Neural cell (in vitro differentiated cells): ENCODE results near the gene PGM2L1. TPM values are rescaled to one million over a fixed set of nuclear protein-coding genes. Genes with fewer than 3 reads are reported as not detected.

Experiments
- H2AFZ ChIP-seq: fragments of 200-600, 300-800 bp; sonication (generic), shearing (Covaris generic); 2 replicates; pipeline ENCODE4 v1.6.0; 2014; ENCODE audit warnings: low read depth, mild to moderate bottlenecking, antibody characterized with exemption, low read length, moderate library complexity
- H3F3A ChIP-seq: fragments of 200-600 bp; shearing (Covaris generic); 2 replicates; pipeline ENCODE4 v1.6.1; 2016; ENCODE audit warnings: mild to moderate bottlenecking, moderate library complexity, mixed read lengths, antibody characterized with exemption, low read length; ENCODE audit not compliant: insufficient read depth, poor library complexity, severe bottlenecking
- H3K27ac ChIP-seq: fragments of 200-600, 300-800 bp; sonication (generic), shearing (Covaris generic); 2 replicates; pipeline ENCODE4 v1.5.1; 2014; ENCODE audit warnings: mild to moderate bottlenecking, low read length, moderate library complexity
- H3K27me3 ChIP-seq: fragments of 300-800, 200-600 bp; sonication (generic), shearing (Covaris generic); 2 replicates; pipeline ENCODE4 v1.6.0; 2014; ENCODE audit warnings: mild to moderate bottlenecking, low read depth, low read length, moderate library complexity; ENCODE audit not compliant: insufficient read depth
- H3K36me3 ChIP-seq: fragments of 300-800, 200-600 bp; sonication (generic), shearing (Covaris generic); 2 replicates; pipeline ENCODE4 v1.5.1; 2014; ENCODE audit warnings: mild to moderate bottlenecking, antibody characterized with exemption, low read length, moderate library complexity; ENCODE audit not compliant: insufficient read depth
- H3K4me2 ChIP-seq: fragments of 300-800, 200-600 bp; sonication (generic), shearing (Covaris generic); 2 replicates; pipeline ENCODE4 v1.6.0; 2014; ENCODE audit warnings: mild to moderate bottlenecking, low read length
- H3K4me3 ChIP-seq: fragments of 300-800, 200-600 bp; sonication (generic), shearing (Covaris generic); 2 replicates; pipeline ENCODE4 v1.5.1; 2014; ENCODE audit warnings: mild to moderate bottlenecking, low read length, moderate library complexity
- H3K79me2 ChIP-seq: fragments of 200-600 bp; shearing (Covaris generic); replicated peaks from 2 replicates; pipeline ENCODE4 v1.6.0; 2014; ENCODE audit warnings: mild to moderate bottlenecking, low read length, moderate library complexity; ENCODE audit not compliant: insufficient read depth
- H3K9ac ChIP-seq: fragments of 300-800, 200-600 bp; sonication (generic), shearing (Covaris generic); 2 replicates; pipeline ENCODE4 v1.6.1; 2016; ENCODE audit warnings: mild to moderate bottlenecking, low read length, mixed read lengths
- H3K9me2 ChIP-seq: fragments of 200-600 bp; shearing (Covaris generic); 2 replicates; pipeline ENCODE4 v1.6.1; 2016; ENCODE audit warnings: mild to moderate bottlenecking, low read length, mixed read lengths; ENCODE audit not compliant: insufficient read depth
- H3K9me3 ChIP-seq: fragments of 200-600, 300-800 bp; sonication (generic), shearing (Covaris generic); 2 replicates; pipeline ENCODE4 v1.6.1; 2016; ENCODE audit warnings: mild to moderate bottlenecking, mixed run types, low read length, moderate library complexity, mixed read lengths
- H4K20me1 ChIP-seq: fragments of 200-600 bp; shearing (Covaris generic); 2 replicates; pipeline ENCODE4 v1.6.1; 2016; ENCODE audit warnings: mild to moderate bottlenecking, mixed run types; ENCODE audit not compliant: insufficient read depth
- CTCF ChIP-seq: fragments of 450-650 bp; IDR thresholded peaks from 2 replicates; pipeline ENCODE4 v1.5.1; 2014; ENCODE audit warnings: antibody characterized with exemption, mild to moderate bottlenecking, moderate library complexity; ENCODE audit not compliant: poor library complexity, severe bottlenecking
- EP300 ChIP-seq: fragments of 450-650 bp; conservative IDR thresholded peaks from 2 replicates; pipeline ENCODE4 v1.6.1; 2014; ENCODE audit warnings: antibody characterized with exemption, mild to moderate bottlenecking, moderate library complexity; ENCODE audit not compliant: poor library complexity, severe bottlenecking
- EZH2 ChIP-seq: fragments of 200-600, 300-800 bp; shearing (Covaris generic), sonication (generic); IDR thresholded peaks from 2 replicates; pipeline ENCODE4 v1.6.1; 2014; ENCODE audit warnings: antibody characterized with exemption, low read length, borderline replicate concordance, mild to moderate bottlenecking; ENCODE audit not compliant: insufficient read depth, poor library complexity, severe bottlenecking
- MXI1 ChIP-seq: fragments of 450-650 bp; conservative IDR thresholded peaks from 2 replicates; pipeline ENCODE4 v1.6.1; 2014; ENCODE audit warnings: antibody characterized with exemption, mild to moderate bottlenecking; ENCODE audit not compliant: poor library complexity, severe bottlenecking
- POLR2AphosphoS5 ChIP-seq: IDR thresholded peaks from 2 replicates; pipeline ENCODE4 v1.6.1; 2012
- RAD21 ChIP-seq: fragments of 450-650 bp; conservative IDR thresholded peaks from 2 replicates; pipeline ENCODE4 v1.6.1; 2014; ENCODE audit warnings: antibody characterized with exemption, mild to moderate bottlenecking, moderate library complexity
- REST ChIP-seq: IDR thresholded peaks from 2 replicates; pipeline ENCODE4 v1.6.1; 2012; ENCODE audit warnings: borderline replicate concordance
- SMC3 ChIP-seq: fragments of 450-650 bp; conservative IDR thresholded peaks from 2 replicates; pipeline ENCODE4 v1.6.1; 2014; ENCODE audit warnings: antibody characterized with exemption, mild to moderate bottlenecking, moderate library complexity; ENCODE audit not compliant: poor library complexity
- TAF1 ChIP-seq: IDR thresholded peaks from 2 replicates; pipeline ENCODE4 v1.6.1; 2012; ENCODE audit warnings: low read depth
- polyA plus RNA-seq: library from polyadenylated mRNA; depleted of rRNA; stranded (reverse); fragments of >200 nt; gene quantifications from 2 replicates; pipeline ENCODE4 v1.2.3, GENCODE V29; 2014

The PGM2L1 gene
- polyA plus RNA-seq, 1 donor from 2014 or later: 95.0 TPM

- Histone ChIP-seq H3K79me2 (peaks cover 65% of the 10 kb centered on the region), H3K4me2 (no peak overlapping the region), H3K9ac (no peak overlapping the region), H3F3A (no peaks in the 10 kb centered on the region), H3K36me3 (no peaks in the 10 kb centered on the region), H3K4me3 (no peak overlapping the region), H3K9me3 (no peaks in the 10 kb centered on the region), H4K20me1 (no peaks in the 10 kb centered on the region), H3K27me3 (no peaks in the 10 kb centered on the region), H2AFZ (no peak overlapping the region), H3K27ac (no peak overlapping the region), H3K9me2 (no peaks in the 10 kb centered on the region)
- TF ChIP-seq TAF1: no peak
- TF ChIP-seq EP300: no peak
- no peak for TF ChIP-seq CTCF
These were observed 7.0 kb downstream of the PGM2L1 start for GRCh38 chr11:74391193-74391592.

DNA sequence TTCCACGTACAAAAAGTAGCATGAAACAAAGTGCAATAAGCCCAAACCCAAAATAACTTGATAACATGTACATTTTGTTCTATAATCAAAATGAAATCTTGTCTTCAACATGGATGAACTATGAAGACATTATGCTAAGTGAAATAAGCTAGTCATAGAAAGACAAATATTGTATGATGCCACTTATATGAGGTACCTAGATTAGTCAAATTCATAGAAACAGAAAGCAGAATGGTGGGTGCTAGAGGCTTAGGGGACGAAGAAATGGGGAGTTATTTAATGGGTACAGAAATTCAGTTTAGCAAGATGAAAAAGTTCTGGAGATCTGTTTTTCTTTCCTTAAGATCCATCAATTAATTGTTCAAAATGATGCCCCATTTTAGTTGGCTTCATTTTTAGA, 7.5 kb downstream of the PGM2L1 start:
- Histone ChIP-seq H3K9me2 (no peaks in the 10 kb centered on the region), H3K27ac (no peak overlapping the region), H3F3A (no peaks in the 10 kb centered on the region), H3K9me3 (no peaks in the 10 kb centered on the region), H3K36me3 (no peaks in the 10 kb centered on the region), H3K4me3 (no peak overlapping the region), H3K27me3 (no peaks in the 10 kb centered on the region), H3K4me2 (no peak overlapping the region), H2AFZ (no peak overlapping the region), H4K20me1 (no peaks in the 10 kb centered on the region), H3K79me2 (peaks cover 60% of the 10 kb centered on the region), H3K9ac (no peak overlapping the region)
- no peak for TF ChIP-seq EZH2
- no peak for TF ChIP-seq POLR2AphosphoS5
- TF ChIP-seq MXI1: no peak
- TF ChIP-seq SMC3: no peak
- no peak for TF ChIP-seq RAD21
- no peak for TF ChIP-seq EP300
- TF ChIP-seq CTCF: no peak
- TF ChIP-seq TAF1: no peak

- no peak overlapping the region for H3K9ac ChIP-seq
- H3K27me3 ChIP-seq: no peaks in the 10 kb centered on the region
- H3K4me2 ChIP-seq: no peak overlapping the region
- TF ChIP-seq REST (no peak), SMC3 (peak; percentile 61), MXI1 (no peak), CTCF (peak; percentile 73), RAD21 (peak; percentile 52)
- no peak overlapping the region for H2AFZ ChIP-seq
- no peak overlapping the region for H3K27ac ChIP-seq
- no peaks in the 10 kb centered on the region for H3K9me3 ChIP-seq
- H4K20me1 ChIP-seq: no peaks in the 10 kb centered on the region
- H3F3A ChIP-seq: no peaks in the 10 kb centered on the region
- H3K36me3 ChIP-seq: no peaks in the 10 kb centered on the region
- no peak overlapping the region for H3K4me3 ChIP-seq
- H3K79me2 ChIP-seq: peaks cover 50% of the 10 kb centered on the region
- no peaks in the 10 kb centered on the region for H3K9me2 ChIP-seq
These were observed 9.4 kb downstream of the PGM2L1 start for GRCh38 chr11:74388678-74389327.
